ENCODE measurements around the gene LARGE1. TPM values are rescaled to one million over a fixed set of nuclear protein-coding genes. Genes with fewer than 3 reads are reported as not detected.
A peak's percentile ranks its signal among the peaks of the same experiment; 100 is the strongest.

The LARGE1 gene
- total and polyA plus RNA-seq, 2 of the 4 experiments (the other 2 are of a cell fraction) = 6.2 to 12.4 TPM

DNA sequence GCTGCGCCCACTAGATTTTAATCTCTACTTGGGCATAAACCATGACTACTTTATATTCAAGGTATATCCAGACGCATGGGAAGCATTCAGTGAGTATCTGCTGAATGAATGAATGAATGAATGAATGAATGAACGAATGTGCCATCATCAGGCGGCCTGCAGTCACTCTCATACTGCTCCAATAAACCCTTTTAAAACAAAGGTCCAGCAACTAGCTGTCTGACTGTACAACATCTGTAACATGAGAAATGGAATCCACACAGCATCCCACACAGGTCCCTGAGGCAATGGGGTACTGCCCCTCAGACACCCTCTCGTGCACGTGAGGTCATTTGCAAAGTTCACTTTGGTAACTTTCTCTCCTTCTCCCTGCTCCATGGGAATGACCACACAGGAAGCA is 147.5 kb downstream of the LARGE1 start:
- Histone ChIP-seq H4K5ac (ENCODE audit: low read depth, low read length) (no peak overlapping the region), H3K18ac (ENCODE audit: low read depth, low read length) (no peak overlapping the region), H2BK5ac (ENCODE audit: low read depth, low read length, poor library complexity, severe bottlenecking) (no peak overlapping the region), H3K4me1 (ENCODE audit: control insufficient read depth, insufficient read depth, low read length) (no peaks in the 10 kb centered on the region), H3K4ac (ENCODE audit: low read depth, low read length) (no peak overlapping the region), H4K91ac (ENCODE audit: insufficient read depth, low read depth, low read length) (no peak overlapping the region), H3K27ac (ENCODE audit: insufficient read depth, low read length) (no peak overlapping the region), H3K9ac (ENCODE audit: low read depth, low read length) (no peak overlapping the region), H3K27me3 (ENCODE audit: control insufficient read depth, insufficient read depth, low read length) (no peaks in the 10 kb centered on the region), H3K79me1 (ENCODE audit: low read depth in 1 of 2, low read length in 2 of 2) (peaks cover 9 to 19% of the 10 kb centered on the region in 2 experiments; a peak in 3 of 4 replicates), H3K23ac (ENCODE audit: low read depth, low read length) (no peak overlapping the region), H2AK5ac (ENCODE audit: low read depth, low read length) (no peak overlapping the region), H3K14ac (replicated peaks; ENCODE audit: low read depth, low read length) (no peak overlapping the region), H3K9me3 (ENCODE audit: control insufficient read depth, insufficient read depth, low read length) (no peaks in the 10 kb centered on the region), H4K8ac (ENCODE audit: low read depth in 2 of 2, low read length in 2 of 2) (no peak overlapping the region), H4K20me1 (ENCODE audit: insufficient read depth, low read length) (peaks cover 3% of the 10 kb centered on the region), H2AFZ (replicated peaks; ENCODE audit: low read length, poor library complexity) (peak overlapping the region; percentile 9), H3K4me2 (ENCODE audit: low read depth, low read length) (no peak overlapping the region), H3K56ac (ENCODE audit: extremely low read depth, insufficient read depth, low read length) (no peak overlapping the region), H2AK9ac (replicated peaks; ENCODE audit: low read depth, low read length, poor library complexity) (no peak overlapping the region), H3K4me3 (ENCODE audit: insufficient read depth, low read depth, low read length) (no peak overlapping the region), H3K36me3 (ENCODE audit: control insufficient read depth, insufficient read depth, low read length) (no peaks in the 10 kb centered on the region), H2BK120ac (ENCODE audit: low read depth, low read length) (no peak overlapping the region), H2BK20ac (ENCODE audit: low read depth, low read length) (no peak overlapping the region), H2BK15ac (ENCODE audit: low read depth, low read length) (no peak overlapping the region), H3K9me1 (ENCODE audit: insufficient read depth, low read length) (no peaks in the 10 kb centered on the region)
- DNase-seq (no peak), ATAC-seq (ENCODE audit: low read depth) (no peak)
- dilution Hi-C loops (cut with HindIII; ENCODE audit: low sequenced_read_pairs, unreplicated experiment) (no loop called here), in situ Hi-C loops (cut with MboI; ENCODE audit: low sequenced_read_pairs) (no loop called here), intact Hi-C loops (cut with micrococcal nuclease) (no loop called here)
- TF ChIP-seq FOS (IDR thresholded peaks at IDR 0.05; ENCODE audit: low read depth, low read length) = no peak
- TF ChIP-seq BHLHE40 (IDR thresholded peaks at IDR 0.05; ENCODE audit: low read depth, low read length) = peak; percentile 26; the same call in 1 of the 2 replicates
- TF ChIP-seq MXI1 (IDR thresholded peaks at IDR 0.05; ENCODE audit: borderline replicate concordance, low read depth, low read length) = no peak
- CTCF ChIA-PET = no interaction called here
- POLR2A ChIA-PET (ENCODE audit: unreplicated experiment) = no interaction called here
- 70% methylated on average over 2 of the region's 6 CpGs; no CpG with 5 or more reads in 1 of the 2 experiments for WGBS, 2 experiments (ENCODE audit: extremely low coverage in 2 of 2, insufficient read length in 1 of 2)
- BruUV-seq (replicated peaks) = no TSS peak

Measured in IMR-90 (cell line).